Activated CD4-positive, CD25-positive, alpha-beta regulatory T cell treated with anti-CD3 and anti-CD28 coated beads, Interleukin-2, amount 50 U/mL, for 24 hours (primary cell): Measurements from ENCODE around the gene PLK3.
A peak's percentile ranks its signal among the peaks of the same experiment; 100 is the strongest.
"Not testable (repeated sequence)": the region's sequence is repeated elsewhere in the genome, so short reads cannot be mapped to it uniquely, and the experiment has no call there.

Source experiments
- ATAC-seq, 2 donors: fragments of 150-1000 bp; cut with Tn5 transposase; one replicate each; pipeline ENCODE4 v1.10.0; 2021; ENCODE audit warnings: mild to moderate bottlenecking in 1 of 2, moderate library complexity in 1 of 2

Gene PLK3

DNA sequence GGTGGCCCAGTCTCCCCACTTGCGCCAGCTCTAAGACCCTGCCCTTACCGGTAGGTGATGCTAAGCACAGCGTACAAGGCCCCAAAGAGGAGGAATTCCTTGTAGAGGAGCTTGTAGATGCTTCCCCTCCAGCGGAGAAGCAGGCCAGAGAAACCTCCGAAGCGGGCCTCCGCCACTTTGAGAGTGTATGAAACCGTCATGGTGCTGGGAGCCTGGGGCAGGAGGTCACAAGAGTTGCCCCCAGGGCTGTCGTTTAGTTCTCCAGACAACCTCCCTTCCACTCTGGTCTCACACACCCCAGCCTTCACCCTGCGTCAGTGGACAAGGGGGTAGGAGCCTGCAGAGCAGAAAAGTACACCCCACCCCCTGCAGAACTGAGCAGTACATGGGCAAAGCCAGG, 12.7 kb upstream of the PLK3 start:
- no peak for ATAC-seq

DNA sequence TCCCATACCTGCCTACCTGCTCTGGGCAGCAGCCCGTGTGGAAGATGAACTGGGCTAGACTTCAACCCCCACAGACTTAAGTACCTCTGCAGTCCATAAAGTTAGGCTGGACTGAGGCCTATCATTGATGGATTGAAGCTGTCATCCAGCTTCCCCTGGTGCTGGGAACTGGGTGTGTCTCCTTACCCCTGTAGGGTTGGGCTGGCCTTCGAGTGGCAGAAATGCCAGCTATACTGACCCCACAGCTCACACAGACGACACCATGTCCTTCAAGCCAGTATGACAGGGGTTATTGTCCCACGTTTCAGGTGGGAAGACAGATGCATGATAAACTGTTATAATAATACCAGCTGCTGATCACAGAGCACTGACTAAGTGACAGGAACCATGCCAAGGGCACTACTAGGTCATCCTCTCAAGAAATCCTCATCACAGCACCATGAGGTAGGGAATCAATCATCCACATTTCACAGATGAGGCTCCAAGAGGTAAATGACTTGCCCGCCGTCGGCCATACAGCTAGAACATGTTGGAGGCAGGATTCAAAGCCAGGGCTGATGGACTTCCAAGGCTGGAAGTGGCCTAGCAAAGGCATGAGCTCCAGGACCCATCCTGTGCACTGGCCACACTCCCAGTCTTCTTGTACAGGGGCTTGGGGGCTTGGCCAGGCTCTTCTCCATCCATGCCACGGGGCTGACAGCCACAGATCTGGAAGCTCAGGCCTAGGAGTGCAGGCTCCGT, 11.9 kb upstream of the PLK3 start, which contains the start of gene BEST4:
Gene BEST4, minus strand, starts transcription at position 51 of the 741 bp plus-strand sequence. CDS start 465 bp downstream, outside the sequence.
- ATAC-seq, result no peak

DNA sequence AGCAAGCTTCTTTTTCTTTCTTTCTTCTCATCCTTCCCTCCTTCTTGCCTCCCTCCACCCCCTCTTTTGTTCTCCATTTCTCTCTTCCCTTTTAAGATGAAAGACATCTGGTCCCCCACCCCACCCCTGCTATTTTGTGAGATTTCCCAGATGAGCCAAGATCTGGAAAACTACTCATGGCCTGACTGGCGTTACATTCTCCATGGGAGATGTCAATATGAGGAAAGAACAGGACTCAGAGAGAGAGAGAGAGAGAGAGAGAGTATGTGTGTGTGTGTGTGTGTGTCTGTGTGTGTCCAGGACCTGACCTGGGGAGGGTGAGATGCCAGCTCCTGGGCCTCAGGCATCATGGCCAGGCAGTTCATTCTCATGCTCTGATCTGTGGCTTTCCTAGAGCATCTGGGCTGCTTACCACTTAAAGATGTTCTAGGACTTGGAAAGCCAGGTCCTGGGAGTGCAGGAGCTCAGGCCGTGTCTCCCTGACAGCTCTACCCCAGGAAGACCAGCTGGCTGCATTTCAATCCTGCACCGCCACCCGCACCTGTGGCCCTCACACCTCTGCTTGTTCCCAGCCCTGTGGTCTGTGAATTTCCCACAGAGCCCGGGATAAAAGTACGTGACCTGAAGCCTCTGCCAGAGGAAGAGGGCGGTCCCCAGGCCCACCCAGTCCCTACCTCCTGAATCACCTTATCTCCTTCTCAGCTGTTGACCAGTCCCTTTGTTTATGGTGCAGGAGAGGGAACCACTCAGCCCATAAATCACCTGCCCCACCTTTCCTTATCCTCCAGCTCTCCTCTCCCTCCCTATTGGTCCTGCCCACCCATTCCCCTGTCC, 9.0 kb upstream of the PLK3 start:
- ATAC-seq, result no peak

DNA sequence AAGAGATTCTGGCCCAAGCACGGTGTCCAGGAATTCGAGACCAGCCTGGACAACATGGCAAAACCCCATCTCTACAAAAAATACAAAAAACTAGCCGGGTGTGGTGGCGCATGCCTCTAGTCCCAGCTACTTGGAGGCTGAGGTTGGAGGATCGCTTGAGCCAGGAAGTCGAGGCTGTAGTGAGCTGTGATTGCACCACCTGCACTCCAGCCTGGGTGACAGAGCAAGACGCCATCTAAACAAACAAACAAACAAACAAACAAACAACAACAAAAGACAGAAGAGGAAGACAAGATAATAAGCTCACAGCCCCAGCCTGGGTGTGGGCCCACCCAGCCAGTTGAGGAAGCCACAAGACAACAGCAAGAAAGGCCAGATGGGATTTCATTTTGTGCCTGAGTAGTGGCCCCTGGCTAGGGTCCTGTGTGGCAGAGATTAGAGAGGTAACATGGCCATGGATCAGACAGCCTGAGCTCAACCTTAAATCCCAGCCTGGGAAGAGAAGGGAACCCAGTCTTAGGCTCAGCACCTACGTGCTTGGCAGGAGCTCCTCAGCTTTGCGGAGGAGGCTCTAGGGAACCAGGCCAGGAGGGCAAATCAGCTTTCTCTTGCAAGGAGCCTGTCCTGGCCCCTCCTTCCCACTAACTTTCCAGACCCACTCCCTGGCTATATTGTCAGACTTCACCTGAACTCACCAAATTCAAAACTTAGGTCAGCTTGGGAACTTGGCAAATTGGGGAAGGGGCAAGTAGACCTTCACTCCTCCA, 7.3 kb upstream of the PLK3 start:
- ATAC-seq, result no peak

DNA sequence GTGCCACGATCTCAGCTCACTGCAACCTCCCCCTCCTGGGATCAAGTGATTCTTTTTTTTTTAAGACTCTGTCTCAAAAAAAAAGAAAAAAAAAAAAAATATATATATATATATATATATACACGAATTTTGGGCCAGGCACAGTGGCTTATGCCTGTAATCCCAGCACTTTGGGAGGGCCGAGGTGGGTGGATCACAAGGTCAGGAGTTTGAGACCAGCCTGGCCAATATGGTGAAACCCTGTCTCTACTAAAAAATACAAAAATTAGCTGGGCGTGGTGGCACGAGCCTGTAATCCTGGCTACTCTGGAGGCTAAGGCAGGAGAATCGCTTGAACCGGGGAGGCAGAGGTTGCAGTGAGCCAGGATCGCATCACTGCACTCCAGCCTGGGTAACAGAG, 2.3 kb upstream of the PLK3 start:
- ATAC-seq, result not testable (repeated sequence)

DNA sequence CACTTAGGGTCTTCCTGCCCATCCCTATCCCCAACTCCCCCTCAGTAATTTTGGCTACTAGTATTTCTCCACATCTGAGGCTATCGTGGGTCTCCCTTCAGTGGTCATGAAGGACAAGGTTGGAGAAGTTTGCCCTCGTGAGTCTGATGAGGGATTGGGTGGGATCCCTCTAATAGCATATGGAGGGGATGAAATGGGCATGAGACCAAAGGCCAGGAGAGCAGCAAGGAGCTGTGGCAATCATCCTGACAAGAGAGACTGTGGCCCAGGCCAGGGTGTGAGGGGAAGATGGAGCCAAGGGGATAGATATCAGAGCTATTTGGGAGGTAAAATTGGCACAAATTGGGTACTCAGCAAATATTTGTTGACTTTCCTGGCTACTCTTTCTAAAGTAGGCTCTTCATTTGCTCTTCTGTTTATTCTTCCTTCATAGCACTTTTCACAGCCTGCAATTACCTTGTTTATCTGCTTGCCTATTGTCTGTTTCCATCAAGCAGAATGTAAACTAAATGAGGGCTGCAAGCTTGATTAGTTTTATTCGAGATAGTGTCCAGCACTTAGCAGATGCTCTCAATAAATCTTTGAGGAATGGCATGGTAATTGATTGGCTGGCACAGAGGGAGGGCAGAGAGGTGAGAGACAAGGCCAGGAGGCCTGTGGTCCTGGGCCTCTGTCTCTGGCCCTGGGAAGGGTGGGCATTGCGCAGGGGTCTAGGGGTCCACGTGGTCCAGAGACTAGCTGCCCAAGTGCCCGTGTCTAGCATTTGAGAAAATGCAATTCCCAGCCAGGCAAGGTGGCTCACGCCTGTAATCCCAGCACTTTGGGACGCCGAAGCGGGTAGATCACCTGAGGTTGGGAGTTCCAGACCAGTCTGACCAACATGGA, 1.5 kb upstream of the PLK3 start:
- ATAC-seq, result no peak

GRCh38 chr1:44801491-44802305, 1.5 kb downstream of the PLK3 start:
- ATAC-seq, result peak; percentile 7 to 27

- ATAC-seq, result no peak
Measured at GRCh38 chr1:44802306-44803061, 2.3 kb downstream of the PLK3 start.

- ATAC-seq, result no peak
Measured at GRCh38 chr1:44803062-44803311, 2.8 kb downstream of the PLK3 start.

GRCh38 chr1:44803312-44804095, 3.3 kb downstream of the PLK3 start:
- no peak for ATAC-seq

DNA sequence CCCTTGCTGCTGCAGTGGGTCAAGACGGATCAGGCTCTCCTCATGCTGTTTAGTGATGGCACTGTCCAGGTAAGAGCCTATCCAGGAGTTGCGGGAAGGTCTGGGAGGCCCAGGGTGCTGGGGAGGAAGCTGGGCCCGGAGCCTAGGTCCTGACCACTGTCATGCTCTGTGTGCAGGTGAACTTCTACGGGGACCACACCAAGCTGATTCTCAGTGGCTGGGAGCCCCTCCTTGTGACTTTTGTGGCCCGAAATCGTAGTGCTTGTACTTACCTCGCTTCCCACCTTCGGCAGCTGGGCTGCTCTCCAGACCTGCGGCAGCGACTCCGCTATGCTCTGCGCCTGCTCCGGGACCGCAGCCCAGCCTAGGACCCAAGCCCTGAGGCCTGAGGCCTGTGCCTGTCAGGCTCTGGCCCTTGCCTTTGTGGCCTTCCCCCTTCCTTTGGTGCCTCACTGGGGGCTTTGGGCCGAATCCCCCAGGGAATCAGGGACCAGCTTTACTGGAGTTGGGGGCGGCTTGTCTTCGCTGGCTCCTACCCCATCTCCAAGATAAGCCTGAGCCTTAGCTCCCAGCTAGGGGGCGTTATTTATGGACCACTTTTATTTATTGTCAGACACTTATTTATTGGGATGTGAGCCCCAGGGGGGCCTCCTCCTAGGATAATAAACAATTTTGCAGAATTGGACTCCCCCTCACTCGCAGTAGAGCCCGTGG, 5.3 kb downstream of the PLK3 start:
- ATAC-seq, result no peak

- no peak for ATAC-seq
Measured at GRCh38 chr1:44806025-44806703, 6.0 kb downstream of the PLK3 start.

- ATAC-seq, result peak; percentile 1 to 2
Measured at GRCh38 chr1:44806704-44807363, 6.7 kb downstream of the PLK3 start, which contains the start of gene DYNLT4. DYNLT4 (minus strand) TSS chr1:44807351; CDS start chr1:44806668, 683 bp downstream.

DNA sequence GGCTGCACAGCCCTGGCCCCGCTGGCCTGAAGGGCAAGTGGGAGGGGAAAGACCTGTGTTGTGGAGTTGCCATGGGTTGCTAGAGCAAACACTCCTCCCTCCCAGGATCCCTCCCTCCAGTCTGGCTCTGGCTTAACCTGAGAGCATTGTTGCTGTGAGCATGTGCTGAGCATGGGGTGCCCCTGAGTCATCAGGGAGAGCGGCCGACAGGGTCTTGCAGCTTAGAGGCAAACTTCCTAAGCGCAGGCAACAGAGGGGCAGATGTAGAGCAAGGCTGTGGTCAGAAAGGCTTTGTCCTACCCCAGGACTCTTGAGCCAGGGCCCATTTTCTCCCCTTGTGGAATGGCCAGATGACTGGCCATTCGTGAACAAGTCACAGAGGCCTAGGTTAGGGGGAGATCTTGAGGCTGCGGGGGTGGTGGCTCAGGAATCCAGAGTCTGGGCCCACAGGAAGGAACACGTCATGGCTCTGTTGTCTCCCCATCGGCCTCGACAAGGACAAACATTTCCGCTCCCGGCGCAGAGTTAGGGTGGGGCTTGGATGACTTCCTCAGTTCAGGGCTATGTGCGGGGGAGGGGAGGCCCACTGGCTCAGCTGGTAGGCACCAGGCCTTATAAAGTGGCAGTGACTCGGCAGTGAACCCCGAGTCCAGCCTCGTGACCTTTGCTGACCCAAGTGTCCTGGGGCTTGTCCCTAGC, 7.3 kb downstream of the PLK3 start:
- peak; percentile 55 to 57 for ATAC-seq

DNA sequence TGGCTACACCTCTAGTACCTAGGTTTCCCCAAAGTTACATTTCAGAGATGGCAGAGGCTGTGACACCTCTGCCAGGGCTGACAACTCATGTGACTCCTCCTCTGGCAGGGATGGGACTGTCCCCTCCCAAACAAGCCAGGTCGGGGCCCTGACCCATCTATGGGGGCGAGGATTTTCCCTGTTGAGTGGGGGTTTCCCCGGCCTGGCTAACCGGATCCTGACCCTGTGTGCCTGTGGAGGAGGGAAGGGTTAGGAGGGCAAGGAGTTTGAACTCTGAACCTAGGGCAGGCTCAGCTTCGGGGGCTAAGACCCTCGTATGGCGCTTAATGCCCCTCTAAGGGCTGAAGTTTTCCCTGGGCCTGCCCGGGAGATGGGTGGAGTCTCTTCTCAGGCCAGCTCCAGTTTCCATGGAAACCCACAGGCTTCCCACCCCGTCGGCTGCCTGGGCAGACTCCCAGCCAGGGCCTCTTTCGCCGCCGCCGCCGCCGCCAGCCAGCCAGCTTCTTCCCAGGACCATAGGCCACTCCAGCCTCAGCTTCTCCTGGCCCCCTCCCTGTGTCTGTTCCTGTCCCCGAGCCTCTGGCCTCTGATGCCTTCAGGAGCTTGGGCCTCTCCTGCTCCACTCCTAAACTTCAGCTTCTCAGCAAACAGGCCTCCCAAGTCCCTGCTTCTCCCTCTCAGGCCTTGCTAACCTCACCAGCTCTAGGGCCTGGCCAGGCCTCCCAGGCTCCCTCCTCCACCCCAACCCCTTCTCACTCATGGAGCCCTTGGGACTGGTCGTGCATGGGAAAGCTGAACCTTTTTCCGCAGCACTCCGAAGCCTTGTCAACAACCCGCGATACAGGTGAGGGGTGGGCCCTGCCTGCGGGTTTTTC, 8.1 kb downstream of the PLK3 start, which contains the start of gene BTBD19:
Gene BTBD19, plus strand, starts transcription at position 461 of the 875 bp plus-strand sequence. Its CDS starts 298 bp downstream, at position 759.
- peak; percentile 53 to 54 for ATAC-seq
